Activated effector memory CD4-positive, alpha-beta T cell treated with anti-CD3 and anti-CD28 coated beads, Interleukin-2, amount 50 U/mL, for 16 hours (primary cell): ENCODE results near the gene CEND1.

Source experiments
- DNase-seq: peaks from one replicate; pipeline ENCODE4 v3.0.0-alpha.2; 2020

CEND1 gene

DNA sequence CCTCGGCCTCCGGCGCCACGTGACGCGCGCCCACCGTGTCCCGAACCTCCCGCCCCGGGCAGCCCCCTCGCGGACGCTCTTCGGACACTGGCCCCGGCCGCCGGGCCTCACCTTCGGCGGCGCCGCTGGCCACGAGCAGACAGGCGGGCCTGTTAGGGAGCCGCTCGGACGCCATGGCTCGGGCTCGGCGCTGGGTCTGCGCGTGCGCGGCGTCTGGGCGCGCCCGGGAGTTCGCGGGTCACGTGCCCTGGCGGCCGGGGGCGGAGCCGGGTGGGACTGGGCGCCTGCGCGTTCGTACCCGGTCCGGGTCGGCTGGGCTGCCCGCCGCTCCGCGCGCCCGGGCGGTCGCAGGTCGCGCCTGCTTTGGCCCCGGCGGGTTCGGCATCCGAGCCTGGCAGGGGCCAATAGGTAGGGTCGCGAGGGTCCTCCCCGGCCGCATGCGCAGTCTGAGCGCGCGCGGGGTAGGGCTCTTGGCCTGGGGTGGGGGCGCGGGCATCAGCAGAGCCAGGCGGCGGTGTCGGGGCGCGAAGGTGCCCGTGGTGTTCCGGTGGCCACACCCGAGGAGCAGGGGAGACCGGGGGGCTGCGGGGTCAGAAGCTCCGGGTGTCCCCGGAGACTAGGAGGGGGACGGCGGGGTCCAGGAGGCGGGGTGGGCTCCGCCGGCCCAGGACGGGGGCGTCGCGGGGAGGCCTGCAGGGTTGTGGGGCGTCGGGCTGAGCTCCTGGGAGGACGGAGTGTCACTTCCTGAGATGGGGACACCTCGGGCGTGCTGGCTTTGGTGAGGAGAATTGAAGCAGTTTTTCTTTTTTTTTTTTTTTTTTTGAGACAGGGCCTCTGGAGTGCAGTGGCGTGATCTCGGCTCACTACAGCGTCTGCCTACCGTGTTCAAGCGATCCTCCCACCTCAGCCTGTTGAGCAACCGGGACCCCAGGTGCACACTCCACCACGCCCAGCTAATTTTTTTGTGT lies 12.3 kb downstream of the CEND1 start, which contains the start of gene GATD1:
GATD1 (minus strand) TSS at position 200 of the 968 bp plus-strand sequence; CDS start at position 175, 25 bp downstream.
- DNase-seq: peak; percentile 98

DNA sequence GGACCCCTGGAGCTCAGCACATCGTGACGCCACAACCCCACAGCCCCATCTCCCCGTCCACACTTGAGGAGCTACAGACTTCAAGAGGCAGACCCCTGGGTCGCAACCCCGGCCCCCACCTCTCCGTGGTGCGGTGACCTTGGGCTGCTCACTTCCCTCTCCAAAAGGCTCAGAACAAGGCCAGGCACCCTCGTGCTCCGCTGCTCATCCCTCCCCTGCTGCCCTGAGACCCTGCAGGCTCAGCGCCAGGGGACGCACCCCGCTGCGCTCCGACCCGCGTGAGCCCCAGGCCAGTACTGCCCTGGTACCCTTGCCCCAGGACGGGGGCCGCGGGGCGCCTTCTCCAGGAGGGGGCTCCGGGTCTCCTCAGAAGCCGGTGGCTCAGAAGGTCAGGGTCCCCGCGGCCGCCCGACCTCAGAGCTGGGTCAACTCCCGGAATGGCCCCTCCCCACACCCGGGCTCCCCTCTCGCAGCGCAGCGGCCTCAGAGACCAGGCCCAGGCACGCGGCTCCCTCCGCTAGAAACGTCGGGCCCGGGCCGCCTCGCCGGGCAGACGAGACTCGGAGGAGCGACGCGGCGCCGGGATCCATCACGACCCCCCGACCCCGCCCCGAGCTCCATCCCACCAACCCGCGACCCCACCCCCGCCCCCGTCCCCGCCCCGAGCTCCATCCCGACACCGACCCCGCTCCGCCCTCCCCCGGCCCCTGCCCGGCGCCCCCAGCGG lies 13.2 kb downstream of the CEND1 start:
- no peak for DNase-seq

DNA sequence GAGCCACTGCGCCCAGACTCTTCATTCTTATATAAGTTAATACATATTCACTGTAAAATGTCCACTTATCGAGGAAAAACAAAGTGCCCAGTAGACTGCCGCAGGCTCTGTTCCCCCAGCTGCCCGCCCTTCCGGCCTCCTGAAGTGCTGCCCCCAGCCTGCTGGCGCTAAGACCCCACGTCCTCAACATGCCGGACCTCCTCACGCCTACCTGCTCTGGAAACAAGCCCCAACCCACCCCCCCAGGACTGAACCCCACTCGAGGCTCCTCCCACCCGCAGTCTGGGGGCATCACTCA lies 13.7 kb downstream of the CEND1 start:
- no peak for DNase-seq

DNA sequence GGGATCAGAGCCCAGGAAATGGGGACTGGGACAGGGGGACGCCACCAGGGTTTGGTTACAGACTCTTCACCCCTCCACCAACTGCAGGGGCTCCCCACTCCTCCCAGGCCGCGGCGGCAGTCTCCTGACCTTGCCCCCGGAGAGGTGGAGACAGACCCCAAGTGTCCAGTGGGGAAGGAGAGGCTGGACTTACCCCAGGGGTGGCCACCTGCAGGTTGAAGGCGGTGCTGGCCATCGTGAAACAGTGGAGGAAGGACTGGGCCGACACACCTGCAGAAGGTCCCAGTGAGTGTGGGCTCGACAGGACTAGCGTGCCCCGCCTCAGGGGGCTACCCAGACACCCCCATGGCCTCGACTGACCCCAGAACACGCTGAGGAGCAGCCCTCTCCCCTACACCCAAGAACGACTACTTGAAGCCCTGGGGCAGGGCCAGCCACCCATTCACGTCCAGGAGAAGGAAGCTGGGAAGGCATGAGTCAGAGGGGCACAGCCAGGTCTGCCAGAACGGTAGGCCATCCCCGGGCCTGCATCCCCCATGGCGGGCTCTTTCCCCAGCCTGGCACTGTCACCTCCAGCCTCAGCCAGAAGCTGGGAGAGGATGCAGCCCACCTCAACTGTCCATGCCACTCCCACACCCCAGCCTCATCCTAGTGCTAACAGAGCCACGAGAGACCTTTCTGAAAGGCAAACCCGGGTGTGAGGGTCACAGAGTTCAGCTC lies 14.9 kb downstream of the CEND1 start:
- no peak for DNase-seq

DNA sequence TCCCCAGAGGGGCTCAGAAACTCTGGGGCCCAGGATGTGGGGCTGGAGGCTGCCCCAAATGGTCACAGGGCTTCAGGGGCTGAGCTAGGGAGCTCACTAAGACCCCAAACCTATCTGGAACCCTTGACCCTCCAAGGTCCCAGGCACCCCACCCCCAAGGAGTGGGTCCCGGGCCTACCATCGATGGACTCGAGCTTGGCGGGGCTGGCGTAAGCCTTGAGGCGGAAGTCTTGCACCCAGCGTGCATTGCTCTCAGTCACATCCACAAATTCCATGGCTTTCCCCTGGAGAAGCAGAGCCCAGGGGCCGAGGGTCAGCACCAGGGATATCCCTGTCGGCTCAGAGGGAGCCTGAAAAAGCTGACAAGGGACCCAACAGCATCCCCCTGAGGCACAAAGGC lies 16.1 kb downstream of the CEND1 start:
- no peak for DNase-seq

DNA sequence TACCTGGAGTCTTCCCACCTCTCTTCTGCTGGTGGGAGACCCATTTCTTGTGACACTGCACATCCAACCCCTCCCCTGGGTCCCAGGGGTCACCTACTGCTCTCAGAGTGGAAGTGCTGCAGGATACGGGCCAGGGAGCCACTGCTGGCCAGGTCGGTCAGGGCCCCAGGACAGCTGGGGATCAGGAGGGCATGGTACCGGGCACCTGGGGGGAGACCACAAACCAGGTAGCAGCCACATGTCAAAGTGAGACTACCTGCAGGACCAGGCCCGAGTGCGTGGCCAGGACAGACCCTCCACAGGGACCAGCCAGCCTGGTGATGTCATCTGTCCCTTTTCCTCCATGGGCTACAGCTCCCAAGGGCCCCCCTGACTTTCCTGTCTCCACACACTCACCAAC lies 16.5 kb downstream of the CEND1 start:
- no peak for DNase-seq

DNA sequence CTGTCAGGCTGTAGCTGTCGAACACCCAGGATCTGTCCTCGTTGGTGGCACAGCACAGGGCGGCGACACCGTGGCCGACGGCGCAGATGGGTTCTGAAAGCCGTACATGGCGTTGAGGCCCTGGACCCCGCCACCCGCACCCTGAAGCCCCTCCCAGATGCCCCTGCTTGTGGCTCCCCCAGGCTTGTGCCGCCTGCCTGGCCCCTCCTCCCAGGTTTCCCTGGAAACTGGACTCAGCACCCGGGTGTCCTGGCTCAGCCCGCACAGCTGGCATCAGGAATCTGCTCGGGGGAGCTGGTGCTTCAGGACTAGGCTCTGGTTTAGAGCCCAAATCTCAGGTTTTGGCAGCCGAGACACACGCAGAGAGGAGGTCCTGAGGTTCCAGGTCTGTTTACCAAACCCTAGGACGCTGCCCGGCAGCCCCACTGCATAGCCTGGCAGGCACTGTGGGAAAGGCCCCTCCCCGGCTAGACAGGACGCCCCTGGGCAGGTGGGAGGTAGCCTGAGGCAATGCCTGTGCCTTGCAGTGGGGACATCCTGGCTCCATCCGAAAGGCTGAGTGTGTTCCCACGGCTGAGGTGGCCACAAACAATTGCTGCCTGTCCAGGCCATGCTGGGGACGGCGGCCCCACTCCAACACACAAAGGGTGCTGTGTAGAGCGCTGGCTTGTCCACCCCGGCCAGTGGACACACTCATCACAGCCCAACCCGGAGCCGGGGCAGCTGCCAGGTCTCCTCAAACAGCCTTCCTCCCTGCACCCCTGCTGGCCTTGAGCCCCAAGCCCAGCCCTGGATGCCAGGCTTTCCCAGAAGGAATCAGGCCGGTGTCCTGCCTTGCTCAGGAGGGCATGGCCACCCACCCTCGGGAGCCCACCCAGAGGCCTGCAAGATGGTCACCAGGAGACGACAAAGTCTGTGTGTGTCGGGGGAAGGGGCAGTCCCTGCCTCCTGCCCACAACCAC lies 17.2 kb downstream of the CEND1 start:
- no peak for DNase-seq

DNA sequence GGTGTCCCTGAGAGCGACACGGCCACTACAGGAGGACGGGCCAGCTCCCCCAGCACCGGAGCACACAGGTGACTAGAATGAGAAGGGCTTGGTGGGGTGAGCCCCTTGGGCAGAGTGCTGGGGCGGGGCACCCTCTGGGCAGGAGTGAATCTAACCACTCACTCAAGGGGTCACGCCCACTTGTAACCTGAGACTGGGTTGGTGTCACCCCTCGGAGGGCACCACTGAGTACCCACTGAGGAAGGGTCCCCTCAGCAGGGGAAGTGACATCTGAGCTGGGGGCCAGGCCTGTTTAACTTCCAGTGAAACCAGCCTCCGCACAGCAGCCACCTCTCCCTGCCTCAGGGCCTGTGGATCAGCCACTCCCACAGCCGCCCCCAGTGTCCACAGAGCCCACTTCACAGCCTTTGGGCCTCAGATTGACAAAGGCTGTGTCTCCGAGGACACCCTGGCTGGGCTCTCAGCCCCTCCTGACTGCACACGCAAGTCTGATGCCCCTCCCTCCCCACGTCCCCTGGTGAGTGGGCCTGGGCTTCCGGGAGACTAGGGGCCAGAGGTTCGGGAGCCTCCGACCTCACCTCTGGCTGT lies 18.2 kb downstream of the CEND1 start:
- DNase-seq: no peak

DNA sequence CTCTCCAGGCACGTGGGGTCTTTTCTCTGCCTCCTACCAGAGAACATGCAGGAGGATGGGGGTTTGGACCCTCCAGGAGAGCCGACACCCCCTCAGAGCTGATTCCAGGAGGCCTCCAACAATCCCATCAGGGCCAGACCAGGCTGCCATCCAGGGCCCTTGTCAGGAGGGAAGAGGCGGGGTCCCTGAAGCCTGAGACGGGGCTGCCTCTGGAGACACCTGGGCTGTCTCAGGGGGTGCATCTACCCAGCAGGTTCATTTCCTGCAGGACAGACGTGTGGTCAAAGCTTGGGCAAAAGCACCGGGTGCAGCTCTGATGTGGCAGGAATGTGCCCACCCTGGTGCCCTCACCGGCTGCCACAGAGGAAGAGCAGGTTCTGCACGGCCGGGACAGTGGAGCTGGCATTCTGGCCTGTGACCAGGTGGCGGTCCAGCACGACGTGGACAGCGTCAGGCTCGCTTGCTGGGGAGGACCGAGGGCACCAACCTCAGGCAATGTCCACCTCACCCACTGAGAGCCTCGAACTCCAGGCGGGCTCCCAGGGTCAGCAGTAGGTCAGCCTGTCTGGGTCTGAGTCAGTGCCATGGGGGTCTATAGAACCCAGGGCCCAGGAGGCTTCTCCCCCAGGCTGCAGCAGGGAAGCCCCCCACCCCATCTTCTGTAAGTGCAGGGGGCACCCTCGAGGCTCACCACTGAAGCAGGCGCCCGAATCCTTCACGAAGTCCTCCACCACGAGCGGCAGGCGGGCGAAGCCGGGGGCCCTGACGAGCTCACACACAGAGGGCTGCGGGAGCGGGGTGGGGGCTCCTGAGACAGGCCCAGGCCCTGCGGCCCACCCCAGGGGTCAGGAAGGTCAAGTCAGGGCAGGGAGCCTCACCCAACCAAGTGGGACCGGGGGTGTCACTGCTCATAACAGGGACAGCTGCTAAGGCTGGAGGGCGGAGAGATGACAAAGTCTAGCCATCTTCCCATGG lies 19.0 kb downstream of the CEND1 start:
- DNase-seq: no peak

DNA sequence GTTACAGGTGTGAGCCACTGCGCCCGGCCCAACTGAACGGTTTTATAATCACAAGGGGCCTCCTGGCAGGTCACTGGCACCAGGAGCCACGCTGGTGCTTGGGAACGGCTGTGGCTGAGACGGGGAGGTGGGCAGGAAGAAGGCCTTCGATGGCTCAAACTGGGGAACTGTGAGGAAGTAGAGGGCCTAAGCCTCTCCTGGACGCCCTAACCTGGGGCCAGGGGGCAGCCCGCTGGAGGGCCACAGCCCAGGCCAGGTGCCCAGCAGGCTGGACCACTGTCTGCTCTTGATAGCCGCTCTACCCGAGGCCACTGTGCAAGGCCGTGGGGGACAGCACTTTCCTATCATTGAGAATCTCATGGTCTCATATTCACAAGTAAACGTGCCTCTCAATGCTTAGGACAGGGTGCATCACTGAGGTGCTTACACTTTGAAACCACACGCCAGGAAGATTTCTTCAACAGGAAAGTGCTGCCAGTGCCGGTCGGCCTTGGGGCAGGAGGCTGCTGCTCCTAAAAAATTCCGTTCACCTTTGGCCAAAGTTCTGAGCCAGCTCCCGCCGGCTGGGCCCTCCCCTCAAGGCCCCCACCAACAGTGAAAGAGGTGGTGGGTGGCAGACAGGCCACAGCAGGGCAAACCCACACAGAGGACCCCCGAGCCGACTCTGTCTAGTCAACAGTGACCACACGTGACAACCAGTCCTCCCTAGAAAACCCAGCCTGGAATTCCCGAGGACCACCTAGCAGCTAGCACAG lies 19.8 kb downstream of the CEND1 start:
- no peak for DNase-seq

DNA sequence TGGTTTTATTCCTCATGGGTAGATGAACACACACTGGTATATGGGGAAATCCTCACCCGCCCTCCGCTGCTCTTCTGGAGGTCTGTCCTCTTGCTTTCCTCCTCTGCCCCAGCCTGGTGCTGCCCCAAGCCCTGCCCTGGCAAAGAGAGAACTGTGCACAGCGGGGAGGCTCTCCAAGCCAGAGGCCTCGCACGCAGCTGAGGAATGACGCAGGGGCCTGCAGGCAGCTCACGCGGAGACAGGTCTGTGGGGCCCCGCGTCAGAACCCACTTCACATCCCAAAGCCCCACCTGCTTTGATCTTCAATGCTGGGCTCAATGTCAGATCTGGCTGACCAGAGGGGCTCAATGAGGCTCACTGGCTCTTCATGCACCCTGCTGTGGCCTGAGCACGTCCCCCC lies 22.7 kb downstream of the CEND1 start:
- no peak for DNase-seq

DNA sequence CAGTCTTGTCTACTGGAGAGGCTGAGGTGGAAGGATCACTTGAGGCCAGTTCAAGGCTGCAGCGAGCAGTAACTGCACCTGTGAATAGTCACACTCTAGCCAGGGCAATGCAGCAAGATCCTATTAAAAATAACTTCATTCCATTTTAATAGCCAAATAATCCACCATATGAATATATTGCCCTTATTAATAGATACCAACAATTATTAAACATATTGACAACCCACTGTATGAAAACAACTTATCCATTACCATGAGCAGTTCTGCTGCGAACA lies 23.0 kb downstream of the CEND1 start:
- no peak for DNase-seq

DNA sequence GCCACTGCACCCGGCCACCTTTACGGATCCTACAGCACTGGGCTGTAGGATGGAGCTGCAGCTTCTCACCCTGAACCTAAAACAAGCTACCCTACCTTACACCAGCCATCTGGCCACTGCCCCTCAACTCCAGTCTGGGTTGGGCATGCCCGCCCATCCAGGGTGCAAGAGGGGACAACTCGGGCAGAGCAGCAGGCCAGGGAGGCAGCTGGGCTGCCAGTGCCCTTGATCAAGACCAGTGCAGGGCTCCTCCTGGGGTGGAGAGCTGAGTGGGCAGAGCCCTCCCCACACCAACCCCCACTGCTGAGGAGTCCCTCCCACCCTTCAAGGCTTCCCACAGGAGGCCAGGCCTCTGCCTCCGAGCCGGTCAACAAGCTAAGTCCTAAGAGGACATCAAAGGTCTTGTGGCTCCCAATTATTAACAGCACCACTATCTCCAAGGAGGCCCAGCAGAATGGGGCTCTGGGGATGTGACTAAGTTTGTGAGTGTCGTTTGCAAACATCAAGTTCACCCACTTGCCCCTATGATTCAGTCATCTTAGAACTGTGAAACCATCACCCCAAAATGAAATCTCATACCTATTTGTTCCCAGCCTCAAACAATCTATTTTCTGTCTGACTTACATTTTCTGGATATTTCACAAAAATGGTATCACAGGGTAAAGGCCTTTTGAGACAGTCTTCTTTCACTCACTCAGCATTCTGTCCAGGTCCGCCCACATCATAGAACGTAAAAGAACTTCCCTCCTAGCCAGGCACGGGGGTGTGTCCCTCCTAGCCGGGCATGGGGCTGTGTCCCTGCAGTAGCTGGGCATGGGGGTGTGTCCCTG lies 23.6 kb downstream of the CEND1 start:
- DNase-seq: no peak

DNA sequence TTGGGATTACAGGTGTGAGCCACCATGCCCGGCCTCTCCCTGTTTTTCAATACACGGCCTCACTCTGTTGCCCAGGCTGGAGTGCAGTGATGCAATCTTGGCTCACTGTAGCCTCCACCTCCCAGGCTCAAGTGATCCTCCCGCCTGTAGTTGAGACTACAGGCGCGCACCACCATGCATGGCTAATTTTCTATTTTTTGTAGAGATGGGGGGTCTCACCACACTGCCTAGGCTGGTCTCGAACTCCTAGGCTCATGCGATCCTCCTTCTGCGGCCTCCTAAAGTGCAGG lies 24.1 kb downstream of the CEND1 start:
- no peak for DNase-seq

DNA sequence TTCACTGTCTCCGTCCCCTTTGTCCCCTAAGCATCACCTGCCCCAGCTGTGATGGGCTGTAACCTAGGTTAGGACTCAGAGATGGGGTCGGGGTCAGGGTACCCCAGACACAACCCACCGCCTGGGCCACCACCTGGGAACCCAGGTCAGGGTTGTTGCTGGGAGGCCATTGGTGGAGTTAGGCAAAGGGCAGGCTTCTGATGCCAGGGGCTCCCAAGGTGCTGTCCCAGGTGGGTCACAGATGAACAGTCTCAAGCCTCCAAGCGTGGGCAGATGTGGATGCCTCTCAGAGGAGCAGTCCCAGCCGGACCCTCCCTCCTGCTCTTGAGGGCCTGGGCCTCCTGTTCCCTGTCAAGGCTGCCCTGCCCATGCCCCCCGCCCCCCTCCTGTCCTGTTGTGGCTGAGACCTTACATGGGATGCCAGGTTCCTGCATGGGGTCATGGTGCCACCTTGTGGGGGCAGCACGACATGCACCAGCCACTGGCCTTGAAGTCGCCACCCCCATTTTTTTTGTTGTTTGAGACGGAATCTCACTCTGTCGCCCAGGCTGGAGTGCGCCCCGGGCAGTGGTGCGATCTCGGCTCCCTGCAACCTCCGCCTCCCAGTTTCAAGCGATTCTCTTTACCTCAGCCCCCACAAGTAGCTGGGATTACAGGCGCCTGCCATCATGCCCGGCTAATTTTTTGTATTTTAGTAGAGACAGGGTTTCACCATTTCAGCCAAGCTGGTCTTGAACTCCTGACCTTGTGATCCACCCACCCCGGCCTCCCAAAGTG lies 24.7 kb downstream of the CEND1 start:
- peak; percentile 85 for DNase-seq

DNA sequence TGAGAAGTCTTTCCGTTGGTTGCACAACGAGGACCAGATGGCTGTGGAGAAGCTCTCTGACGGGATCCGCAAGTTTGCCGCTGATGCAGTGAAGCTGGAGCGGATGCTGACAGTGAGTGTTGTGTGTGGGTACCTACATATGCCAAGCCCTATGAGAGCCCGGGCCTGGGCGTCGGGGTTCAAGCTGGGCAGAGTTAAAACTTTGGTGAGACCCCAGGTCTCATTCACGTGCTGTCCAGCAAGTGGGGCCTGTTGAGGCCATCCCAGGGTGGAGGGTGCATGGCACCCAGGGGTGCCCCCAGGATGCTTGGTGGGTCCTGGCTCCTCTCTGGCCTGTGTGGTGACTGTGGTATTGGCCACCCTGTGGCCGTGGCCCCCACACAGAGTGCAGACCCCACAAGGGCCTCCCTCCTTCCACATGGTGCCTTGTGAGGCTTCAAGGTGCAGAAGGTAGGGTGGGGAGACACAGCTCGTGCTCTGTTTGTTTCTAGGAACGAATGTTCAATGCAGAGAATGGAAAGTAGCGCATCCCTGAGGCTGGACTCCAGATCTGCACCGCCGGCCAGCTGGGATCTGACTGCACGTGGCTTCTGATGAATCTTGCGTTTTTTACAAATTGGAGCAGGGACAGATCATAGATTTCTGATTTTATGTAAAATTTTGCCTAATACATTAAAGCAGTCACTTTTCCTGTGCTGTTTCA lies 25.4 kb downstream of the CEND1 start:
- no peak for DNase-seq

DNA sequence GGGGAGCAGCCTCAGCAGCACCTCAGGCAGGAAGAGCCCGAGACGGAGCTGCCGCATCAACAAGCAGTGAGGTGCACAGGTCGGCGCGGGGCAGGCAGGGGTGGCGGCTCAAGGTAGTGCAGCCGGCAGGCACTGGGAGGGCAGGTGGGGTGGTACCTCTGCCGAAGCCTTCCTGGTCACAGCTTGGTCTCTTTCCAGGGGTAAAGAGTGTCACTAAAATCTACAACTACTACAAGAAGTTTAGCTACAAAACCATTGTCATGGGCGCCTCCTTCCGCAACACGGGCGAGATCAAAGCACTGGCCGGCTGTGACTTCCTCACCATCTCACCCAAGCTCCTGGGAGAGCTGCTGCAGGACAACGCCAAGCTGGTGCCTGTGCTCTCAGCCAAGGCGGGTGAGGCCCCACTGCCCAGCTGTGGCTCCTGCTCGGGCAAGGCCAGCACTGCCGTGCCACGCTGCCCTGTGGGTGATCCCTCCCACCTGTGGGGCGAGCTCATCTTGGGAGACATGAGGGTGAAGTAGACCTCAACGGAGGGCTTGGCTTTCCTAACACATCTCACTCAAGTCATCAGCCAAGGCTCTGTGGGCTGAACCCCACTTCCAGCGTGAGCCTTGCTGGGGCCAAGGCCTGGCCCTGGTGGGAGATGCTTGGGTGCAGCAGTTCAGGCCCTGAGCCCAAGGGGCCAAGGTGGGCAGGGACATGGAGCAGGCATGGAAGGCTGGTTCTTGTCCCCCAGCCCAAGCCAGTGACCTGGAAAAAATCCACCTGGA lies 26.2 kb downstream of the CEND1 start:
- DNase-seq: no peak
